A673 (cell line): ENCODE data around the gene SMYD3. TPM values are rescaled to one million over a fixed set of nuclear protein-coding genes. Genes with fewer than 3 reads are reported as not detected.

Experiments used
- BruUV-seq: library from RNA; stranded (reverse); fragments of 400-500 nt; replicated peaks from 2 replicates; lab custom pipeline; 2021; lab: Mats Ljungman, UMichigan
- CTCF ChIA-PET: fragments of 300-600 bp; sonication (Branson Sonifier 250); formaldehyde crosslinking; loops from one replicate; lab custom pipeline; 2022; ENCODE audit warnings: antibody characterized with exemption; lab: Charles Lee
- POLR2A ChIA-PET: fragments of 300-600 bp; sonication (Branson Sonifier 250); formaldehyde crosslinking; loops from one replicate; lab custom pipeline; 2022; ENCODE audit warnings: antibody characterized with exemption; ENCODE audit not compliant: low non-redundant PET; lab: Charles Lee
- DNase-seq: peaks from one replicate; pipeline ENCODE4 v3.0.0-alpha.2; 2015; ENCODE audit warnings: low spot score
- H3K27ac ChIP-seq: fragments of 200-600 bp; sonication (generic); 2 replicates; pipeline ENCODE4 v1.5.1; 2016; ENCODE audit warnings: mixed run types, low read depth, mild to moderate bottlenecking, mixed read lengths, antibody characterized with exemption, low read length; ENCODE audit not compliant: poor library complexity, severe bottlenecking
- H3K27me3 ChIP-seq: fragments of 200-600 bp; sonication (generic); replicated peaks from 2 replicates; pipeline ENCODE4 v1.6.1; 2017; ENCODE audit warnings: mixed run types, low read depth, mild to moderate bottlenecking, mixed read lengths, antibody characterized with exemption, low read length; ENCODE audit not compliant: insufficient read depth, poor library complexity
- H3K36me3 ChIP-seq: fragments of 200-600 bp; sonication (generic); 2 replicates; pipeline ENCODE4 v1.6.1; 2016; ENCODE audit warnings: mixed run types, mild to moderate bottlenecking, mixed read lengths, antibody characterized with exemption, low read length; ENCODE audit not compliant: insufficient read depth, poor library complexity, severe bottlenecking
- H3K4me1 ChIP-seq: fragments of 200-600 bp; sonication (generic); 2 replicates; pipeline ENCODE4 v1.6.1; 2017; ENCODE audit warnings: mixed run types, mild to moderate bottlenecking, mixed read lengths, antibody characterized with exemption, low read length; ENCODE audit not compliant: insufficient read depth, poor library complexity, severe bottlenecking
- H3K4me3 ChIP-seq: fragments of 200-600 bp; sonication (generic); 2 replicates; pipeline ENCODE4 v1.5.1; 2016; ENCODE audit warnings: low read depth, mixed run types, mild to moderate bottlenecking, mixed read lengths, low read length; ENCODE audit not compliant: poor library complexity, severe bottlenecking
- H3K9me3 ChIP-seq: fragments of 200-600 bp; sonication (generic); 2 replicates; pipeline ENCODE4 v1.6.1; 2016; ENCODE audit warnings: mixed run types, low read depth, mild to moderate bottlenecking, mixed read lengths, antibody characterized with exemption, low read length; ENCODE audit not compliant: poor library complexity, severe bottlenecking
- EZH2 ChIP-seq: fragments of 200-600 bp; sonication (generic); IDR thresholded peaks from 2 replicates; pipeline ENCODE4 v1.6.1; 2017; ENCODE audit warnings: borderline replicate concordance, low read depth, mild to moderate bottlenecking, mixed read lengths, antibody characterized with exemption, low read length; ENCODE audit not compliant: poor library complexity, severe bottlenecking
- intact Hi-C: fragments of 100-400 bp; cut with micrococcal nuclease; formaldehyde crosslinking; loops from one replicate; pipeline ENCODE4 v1.10.0; 2022; ENCODE audit not compliant: unreplicated experiment
- total RNA-seq: library from RNA; stranded (reverse); gene quantifications from 2 replicates; pipeline ENCODE4 v1.2.3, GENCODE V29; 2021
- TF ChIP-seq, protein P1 (sequence below): fragments of 300-800, 200-600 bp; sonication (generic); conservative IDR thresholded peaks from 2 replicates; pipeline ENCODE4 v1.5.1; 2017; ENCODE audit warnings: low read depth, mild to moderate bottlenecking, antibody characterized with exemption, low read length, moderate library complexity, mixed read lengths

The SMYD3 gene
- total RNA-seq, 1 experiment from 2014 or later = 29.0 TPM

DNA sequence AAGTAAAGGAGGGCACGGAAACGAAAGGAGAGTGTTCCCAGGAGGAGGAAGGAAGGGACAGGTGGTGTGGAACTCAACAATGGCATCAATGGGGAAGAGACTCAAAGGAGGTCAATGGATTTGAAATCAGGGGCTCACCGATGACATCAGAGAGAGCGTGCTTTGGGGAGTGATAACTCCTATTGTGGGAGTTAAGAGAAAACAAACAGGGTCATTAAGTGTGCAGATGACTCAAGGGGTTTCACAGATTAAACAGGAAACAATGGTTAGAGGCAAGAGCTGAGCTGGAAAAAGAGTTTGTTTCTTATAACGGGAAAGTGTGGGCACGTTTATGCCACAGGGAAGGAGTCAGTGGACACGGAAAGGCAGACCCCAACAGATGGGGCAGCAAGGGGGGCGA lies 629.1 kb downstream of the SMYD3 start:
- ChIA-PET POLR2A (no interaction called here), CTCF (no interaction called here)
- TF ChIP-seq, protein P1, sequence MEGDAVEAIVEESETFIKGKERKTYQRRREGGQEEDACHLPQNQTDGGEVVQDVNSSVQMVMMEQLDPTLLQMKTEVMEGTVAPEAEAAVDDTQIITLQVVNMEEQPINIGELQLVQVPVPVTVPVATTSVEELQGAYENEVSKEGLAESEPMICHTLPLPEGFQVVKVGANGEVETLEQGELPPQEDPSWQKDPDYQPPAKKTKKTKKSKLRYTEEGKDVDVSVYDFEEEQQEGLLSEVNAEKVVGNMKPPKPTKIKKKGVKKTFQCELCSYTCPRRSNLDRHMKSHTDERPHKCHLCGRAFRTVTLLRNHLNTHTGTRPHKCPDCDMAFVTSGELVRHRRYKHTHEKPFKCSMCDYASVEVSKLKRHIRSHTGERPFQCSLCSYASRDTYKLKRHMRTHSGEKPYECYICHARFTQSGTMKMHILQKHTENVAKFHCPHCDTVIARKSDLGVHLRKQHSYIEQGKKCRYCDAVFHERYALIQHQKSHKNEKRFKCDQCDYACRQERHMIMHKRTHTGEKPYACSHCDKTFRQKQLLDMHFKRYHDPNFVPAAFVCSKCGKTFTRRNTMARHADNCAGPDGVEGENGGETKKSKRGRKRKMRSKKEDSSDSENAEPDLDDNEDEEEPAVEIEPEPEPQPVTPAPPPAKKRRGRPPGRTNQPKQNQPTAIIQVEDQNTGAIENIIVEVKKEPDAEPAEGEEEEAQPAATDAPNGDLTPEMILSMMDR = no peak
- no peak for TF ChIP-seq EZH2
- DNase-seq = no peak
- intact Hi-C loops = no loop called here
- Histone ChIP-seq H3K9me3 (no peaks in the 10 kb centered on the region), H3K27me3 (no peaks in the 10 kb centered on the region), H3K4me3 (no peak overlapping the region), H3K4me1 (peaks cover 5% of the 10 kb centered on the region), H3K36me3 (no peaks in the 10 kb centered on the region), H3K27ac (no peak overlapping the region)
- no TSS peak for BruUV-seq

DNA sequence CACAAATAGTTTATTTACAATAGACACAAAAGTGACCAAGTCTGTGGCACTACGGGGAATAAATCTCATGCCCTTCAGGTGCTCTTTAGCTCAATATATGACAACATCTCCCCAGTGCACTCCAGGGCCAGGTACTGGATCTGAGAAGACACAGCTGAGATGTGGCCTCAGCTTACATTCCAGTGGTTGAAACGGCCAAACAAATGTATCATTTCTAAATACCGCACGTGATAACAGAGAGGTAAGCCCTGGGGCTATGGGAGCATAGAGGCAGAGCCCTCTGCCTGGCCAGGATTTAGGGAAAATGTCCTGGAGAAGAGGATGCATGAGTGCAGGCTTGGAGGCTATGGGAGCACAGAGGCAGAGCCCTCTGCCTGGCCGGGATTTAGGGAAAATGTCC lies 630.5 kb downstream of the SMYD3 start:
- BruUV-seq = no TSS peak
- ChIA-PET POLR2A (no interaction called here), CTCF (interaction anchor here (0.5 kb wide), 1 partner anchor 471 kb away, joined by 4 read pairs; no protein-coding TSS in a partner anchor)
- no peaks in the 10 kb centered on the region for H3K9me3 ChIP-seq
- no peaks in the 10 kb centered on the region for H3K27me3 ChIP-seq
- no peak for TF ChIP-seq EZH2
- TF ChIP-seq, protein P1 = no peak
- intact Hi-C loops = no loop called here
- H3K4me1 ChIP-seq = peaks cover 5% of the 10 kb centered on the region
- H3K4me3 ChIP-seq = no peak overlapping the region
- no peak for DNase-seq
- H3K27ac ChIP-seq = no peak overlapping the region
- H3K36me3 ChIP-seq = no peaks in the 10 kb centered on the region

DNA sequence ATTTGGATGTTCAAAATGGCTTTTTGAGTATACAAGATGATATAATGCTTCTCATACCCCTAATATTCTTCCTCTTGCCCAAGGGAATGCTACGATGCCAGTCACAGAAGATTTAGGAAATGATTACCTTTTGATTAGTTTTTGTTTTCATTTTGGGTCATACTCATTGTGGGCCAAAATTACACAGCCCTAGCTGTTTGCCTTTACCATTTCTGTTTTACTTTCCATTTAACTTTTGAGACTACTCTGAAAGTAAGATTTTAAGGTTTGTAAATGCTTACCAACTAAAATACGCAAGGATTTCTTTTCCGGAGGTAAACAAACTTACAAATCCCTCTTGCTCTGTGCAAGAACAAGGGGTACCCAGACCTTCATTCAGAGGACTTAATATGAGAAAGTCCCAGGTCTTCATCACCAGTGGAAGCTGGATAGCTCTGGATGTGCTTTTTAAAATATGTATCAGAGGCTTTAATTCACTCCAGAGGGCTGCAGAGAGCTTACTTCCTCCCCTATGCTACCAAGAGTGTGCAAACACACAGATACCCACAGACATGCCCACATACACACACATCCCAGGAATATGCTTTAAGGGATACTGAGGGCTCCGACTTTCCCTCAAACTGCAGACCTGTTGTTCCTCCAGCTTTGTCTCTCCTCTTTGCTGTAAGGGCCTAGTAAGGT lies 631.4 kb downstream of the SMYD3 start:
- peaks cover 5% of the 10 kb centered on the region for H3K4me1 ChIP-seq
- POLR2A ChIA-PET = no interaction called here
- no peaks in the 10 kb centered on the region for H3K27me3 ChIP-seq
- intact Hi-C loops = no loop called here
- no peaks in the 10 kb centered on the region for H3K9me3 ChIP-seq
- BruUV-seq = no TSS peak
- H3K4me3 ChIP-seq = no peak overlapping the region
- H3K36me3 ChIP-seq = no peaks in the 10 kb centered on the region
- no peak overlapping the region for H3K27ac ChIP-seq
- CTCF ChIA-PET = no interaction called here
- no peak for DNase-seq
- TF ChIP-seq EZH2 = no peak
- TF ChIP-seq, protein P1 = no peak
